Stomach smooth muscle (tissue), 2 donors: Measurements from ENCODE around the gene SRPRB.

Source experiments
- H3K27ac ChIP-seq: one replicate; pipeline ENCODE4 v1.7.0; 2013; ENCODE audit warnings: mild to moderate bottlenecking, low read length, inconsistent platforms
- H3K27me3 ChIP-seq, 2 donors: one replicate each; pipeline ENCODE4 v1.7.0; 2013; ENCODE audit warnings: low read length in 2 of 2; ENCODE audit not compliant: insufficient read depth in 2 of 2, control insufficient read depth in 1 of 2
- H3K36me3 ChIP-seq, 2 donors: one replicate each; pipeline ENCODE4 v1.7.0; 2013; ENCODE audit warnings: low read length in 2 of 2; ENCODE audit not compliant: control insufficient read depth in 2 of 2, insufficient read depth in 2 of 2
- H3K4me1 ChIP-seq: one replicate; pipeline ENCODE4 v1.7.0; 2013; ENCODE audit warnings: low read length; ENCODE audit not compliant: control insufficient read depth, insufficient read depth
- H3K4me3 ChIP-seq, 2 donors: one replicate each; pipeline ENCODE4 v1.7.0; 2013; ENCODE audit warnings: low read length in 2 of 2
- H3K9ac ChIP-seq, 2 donors: one replicate each; pipeline ENCODE4 v1.7.0; 2013; ENCODE audit warnings: low read length in 2 of 2, mild to moderate bottlenecking in 1 of 2
- H3K9me3 ChIP-seq, 2 donors: one replicate each; pipeline ENCODE4 v1.7.0; 2013; ENCODE audit warnings: low read length in 2 of 2; ENCODE audit not compliant: control insufficient read depth in 2 of 2
- donor health status: healthy.
- donor health status: Pancreatic carcinoma.

Gene SRPRB

GRCh38 chr3:133812872-133813271 is 7.3 kb downstream of the SRPRB start:
- no peaks in the 10 kb centered on the region for H3K27me3 ChIP-seq
- H3K4me1 ChIP-seq: no peaks in the 10 kb centered on the region
- no peak overlapping the region for H3K9ac ChIP-seq
- no peak overlapping the region for H3K27ac ChIP-seq
- no peak overlapping the region for H3K4me3 ChIP-seq
- peaks cover 18 to 32% of the 10 kb centered on the region in 2 donors for H3K36me3 ChIP-seq
- H3K9me3 ChIP-seq: no peaks in the 10 kb centered on the region

- Histone ChIP-seq H3K4me3 (no peak overlapping the region), H3K36me3 (peaks cover 18 to 41% of the 10 kb centered on the region in 2 donors), H3K4me1 (no peaks in the 10 kb centered on the region), H3K27me3 (no peaks in the 10 kb centered on the region), H3K27ac (no peak overlapping the region), H3K9me3 (no peaks in the 10 kb centered on the region), H3K9ac (no peak overlapping the region)
Measured at GRCh38 chr3:133815386-133815785, 9.8 kb downstream of the SRPRB start.

GRCh38 chr3:133820129-133820528 is 14.5 kb downstream of the SRPRB start:
- Histone ChIP-seq H3K27ac (no peak overlapping the region), H3K9me3 (no peaks in the 10 kb centered on the region), H3K36me3 (peaks cover 27 to 49% of the 10 kb centered on the region in 2 donors), H3K4me1 (no peaks in the 10 kb centered on the region), H3K9ac (no peak overlapping the region), H3K27me3 (no peaks in the 10 kb centered on the region), H3K4me3 (no peak overlapping the region)

GRCh38 chr3:133820889-133821675 is 15.5 kb downstream of the SRPRB start:
- peaks cover 26 to 41% of the 10 kb centered on the region in 2 donors for H3K36me3 ChIP-seq
- H3K27me3 ChIP-seq: no peaks in the 10 kb centered on the region
- H3K27ac ChIP-seq: no peak overlapping the region
- no peaks in the 10 kb centered on the region for H3K9me3 ChIP-seq
- no peaks in the 10 kb centered on the region for H3K4me1 ChIP-seq
- H3K9ac ChIP-seq: no peak overlapping the region
- no peak overlapping the region for H3K4me3 ChIP-seq

- no peaks in the 10 kb centered on the region for H3K27me3 ChIP-seq
- H3K9me3 ChIP-seq: no peaks in the 10 kb centered on the region
- no peak overlapping the region for H3K27ac ChIP-seq
- H3K9ac ChIP-seq: no peak overlapping the region
- no peak overlapping the region for H3K4me3 ChIP-seq
- H3K4me1 ChIP-seq: no peaks in the 10 kb centered on the region
- H3K36me3 ChIP-seq: peaks cover 26 to 38% of the 10 kb centered on the region in 2 donors
Measured at GRCh38 chr3:133821767-133822638, 16.4 kb downstream of the SRPRB start.

- Histone ChIP-seq H3K9me3 (no peaks in the 10 kb centered on the region), H3K27ac (no peak overlapping the region), H3K9ac (no peak overlapping the region), H3K4me1 (no peaks in the 10 kb centered on the region), H3K4me3 (no peak overlapping the region), H3K27me3 (no peaks in the 10 kb centered on the region), H3K36me3 (peaks cover 22 to 25% of the 10 kb centered on the region in 2 donors)
Measured at GRCh38 chr3:133824961-133825485, 19.4 kb downstream of the SRPRB start.

- Histone ChIP-seq H3K9me3 (no peaks in the 10 kb centered on the region), H3K36me3 (peaks cover 14 to 18% of the 10 kb centered on the region in 2 donors), H3K27ac (no peak overlapping the region), H3K4me1 (no peaks in the 10 kb centered on the region), H3K9ac (no peak overlapping the region), H3K27me3 (no peaks in the 10 kb centered on the region), H3K4me3 (no peak overlapping the region)
Measured at GRCh38 chr3:133825969-133826727, 20.5 kb downstream of the SRPRB start.

GRCh38 chr3:133827136-133827535 is 21.5 kb downstream of the SRPRB start:
- H3K9ac ChIP-seq: no peak overlapping the region
- H3K36me3 ChIP-seq: peaks cover 6 to 16% of the 10 kb centered on the region in 2 donors
- no peaks in the 10 kb centered on the region for H3K4me1 ChIP-seq
- no peak overlapping the region for H3K4me3 ChIP-seq
- no peaks in the 10 kb centered on the region for H3K9me3 ChIP-seq
- no peaks in the 10 kb centered on the region for H3K27me3 ChIP-seq
- H3K27ac ChIP-seq: no peak overlapping the region

- no peak overlapping the region for H3K27ac ChIP-seq
- no peaks in the 10 kb centered on the region for H3K27me3 ChIP-seq
- peaks cover 4 to 17% of the 10 kb centered on the region in 2 donors for H3K36me3 ChIP-seq
- H3K9ac ChIP-seq: no peak overlapping the region
- no peaks in the 10 kb centered on the region for H3K9me3 ChIP-seq
- no peak overlapping the region for H3K4me3 ChIP-seq
- no peaks in the 10 kb centered on the region for H3K4me1 ChIP-seq
Measured at GRCh38 chr3:133827684-133828083, 22.1 kb downstream of the SRPRB start.

- Histone ChIP-seq H3K27ac (no peak overlapping the region), H3K9me3 (no peaks in the 10 kb centered on the region), H3K36me3 (peaks cover 4 to 13% of the 10 kb centered on the region in 2 donors), H3K4me1 (no peaks in the 10 kb centered on the region), H3K27me3 (no peaks in the 10 kb centered on the region), H3K9ac (no peak overlapping the region), H3K4me3 (no peak overlapping the region)
Measured at GRCh38 chr3:133828576-133829309, 23.1 kb downstream of the SRPRB start.
